Measurements from ENCODE around the gene RAB7A.
"Not testable (repeated sequence)": the region's sequence is repeated elsewhere in the genome, so short reads cannot be mapped to it uniquely, and the experiment has no call there.

RAB7A gene

GRCh38 chr3:128753715-128754114, 27.7 kb downstream of the RAB7A start:
- DNase-seq (ENCODE audit: low spot score): no peak

- no peak for DNase-seq (ENCODE audit: low spot score)
Observed at GRCh38 chr3:128760042-128760441, 34.1 kb downstream of the RAB7A start.

GRCh38 chr3:128760881-128761280, 34.9 kb downstream of the RAB7A start:
- DNase-seq (ENCODE audit: low spot score): no peak

- DNase-seq (ENCODE audit: low spot score): no peak
Observed at GRCh38 chr3:128761392-128761791, 35.4 kb downstream of the RAB7A start.

GRCh38 chr3:128763967-128764366, 38.0 kb downstream of the RAB7A start:
- no peak for DNase-seq (ENCODE audit: low spot score)

GRCh38 chr3:128764863-128765262, 38.9 kb downstream of the RAB7A start:
- no peak for DNase-seq (ENCODE audit: low spot score)

- no peak for DNase-seq (ENCODE audit: low spot score)
Observed at GRCh38 chr3:128767094-128767750, 41.2 kb downstream of the RAB7A start.

GRCh38 chr3:128768471-128768870, 42.5 kb downstream of the RAB7A start:
- DNase-seq (ENCODE audit: low spot score): no peak

GRCh38 chr3:128770387-128770786, 44.4 kb downstream of the RAB7A start:
- DNase-seq (ENCODE audit: low spot score): no peak

- not testable (repeated sequence) for DNase-seq (ENCODE audit: low spot score)
Observed at GRCh38 chr3:128773189-128773588, 47.2 kb downstream of the RAB7A start.

- DNase-seq (ENCODE audit: low spot score): not testable (repeated sequence)
Observed at GRCh38 chr3:128773592-128773991, 47.6 kb downstream of the RAB7A start.

GRCh38 chr3:128775241-128775640, 49.3 kb downstream of the RAB7A start:
- DNase-seq (ENCODE audit: low spot score): no peak

- DNase-seq (ENCODE audit: low spot score): no peak
Observed at GRCh38 chr3:128775906-128776542, 50.0 kb downstream of the RAB7A start.

- DNase-seq (ENCODE audit: low spot score): no peak
Observed at GRCh38 chr3:128780101-128780837, 54.3 kb downstream of the RAB7A start.

- no peak for DNase-seq (ENCODE audit: low spot score)
Observed at GRCh38 chr3:128781164-128781563, 55.2 kb downstream of the RAB7A start.

GRCh38 chr3:128782282-128783146, 56.5 kb downstream of the RAB7A start:
- no peak for DNase-seq (ENCODE audit: low spot score)

GRCh38 chr3:128783774-128784173, 57.8 kb downstream of the RAB7A start:
- DNase-seq (ENCODE audit: low spot score): no peak

- DNase-seq (ENCODE audit: low spot score): no peak
Observed at GRCh38 chr3:128784232-128784631, 58.2 kb downstream of the RAB7A start.

- DNase-seq (ENCODE audit: low spot score): no peak
Observed at GRCh38 chr3:128784843-128785242, 58.9 kb downstream of the RAB7A start.

- no peak for DNase-seq (ENCODE audit: low spot score)
Observed at GRCh38 chr3:128786434-128787020, 60.5 kb downstream of the RAB7A start.

Data from hematopoietic multipotent progenitor cell treated with erythropoietin and hydrocortisone succinate and interleukin-3 and kit ligand, for 15 days (in vitro differentiated cells).